WTC11 (cell line): ENCODE measurements around the gene GP2.

ENCODE experiments used
- NR1H2 ChIP-seq: sonication (generic); formaldehyde crosslinking; IDR thresholded peaks from 2 replicates; pipeline ENCODE4 v1.9.0; 2021; ENCODE audit warnings: mild to moderate bottlenecking, moderate library complexity, missing genetic modification reagents
- TF ChIP-seq, protein P1 (sequence below): fragments of 250-450 bp; sonication (Bioruptor Pico); IDR thresholded peaks from 2 replicates; pipeline ENCODE4 v2.1.2; 2022; ENCODE audit warnings: mild to moderate bottlenecking, moderate library complexity

DNA sequence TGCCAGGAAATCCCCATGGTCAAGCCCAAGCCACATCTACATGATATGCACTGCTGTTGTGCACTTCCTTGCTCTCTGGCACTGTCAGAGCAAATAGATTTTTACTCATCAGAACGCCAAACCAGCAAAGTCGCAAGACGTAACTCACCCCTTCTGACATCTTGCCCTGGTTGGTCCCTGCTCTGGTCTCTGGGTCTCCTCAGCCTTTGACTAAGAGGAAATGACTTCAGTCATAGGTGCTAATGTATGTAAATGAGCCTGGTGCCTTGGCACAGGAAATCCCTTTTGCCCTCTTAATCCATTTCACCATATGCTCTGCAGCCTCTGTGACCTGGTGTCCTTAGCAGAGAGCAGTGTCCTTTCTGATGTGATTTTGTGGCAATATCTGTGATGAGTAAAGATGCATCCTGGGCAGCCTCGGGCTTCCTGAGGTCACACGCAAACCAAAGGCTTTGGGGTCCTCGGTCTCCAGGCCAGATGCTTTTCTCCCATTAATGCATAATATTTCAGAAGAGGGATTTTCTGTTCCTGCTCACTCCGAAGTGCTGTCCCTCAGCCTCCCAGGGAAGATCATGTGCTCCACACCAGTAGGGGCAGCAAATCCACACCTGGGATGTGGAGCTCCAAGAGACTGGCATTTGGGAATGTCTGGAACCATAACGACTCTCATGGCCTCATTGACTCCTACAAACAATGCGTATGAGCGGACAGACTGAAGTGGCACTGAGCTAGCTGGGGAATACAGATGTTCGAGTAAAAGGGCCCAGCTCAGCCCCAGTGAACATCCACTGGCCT is 66.9 kb downstream of the GP2 start:
- TF ChIP-seq, protein P1, sequence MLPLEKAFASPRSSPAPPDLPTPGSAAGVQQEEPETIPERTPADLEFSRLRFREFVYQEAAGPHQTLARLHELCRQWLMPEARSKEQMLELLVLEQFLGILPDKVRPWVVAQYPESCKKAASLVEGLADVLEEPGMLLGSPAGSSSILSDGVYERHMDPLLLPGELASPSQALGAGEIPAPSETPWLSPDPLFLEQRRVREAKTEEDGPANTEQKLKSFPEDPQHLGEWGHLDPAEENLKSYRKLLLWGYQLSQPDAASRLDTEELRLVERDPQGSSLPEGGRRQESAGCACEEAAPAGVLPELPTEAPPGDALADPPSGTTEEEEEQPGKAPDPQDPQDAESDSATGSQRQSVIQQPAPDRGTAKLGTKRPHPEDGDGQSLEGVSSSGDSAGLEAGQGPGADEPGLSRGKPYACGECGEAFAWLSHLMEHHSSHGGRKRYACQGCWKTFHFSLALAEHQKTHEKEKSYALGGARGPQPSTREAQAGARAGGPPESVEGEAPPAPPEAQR (CRISPR knock-in tag): no peak
- no peak for TF ChIP-seq NR1H2 (CRISPR knock-in tag)
